H9 (cell line): Measurements from ENCODE around the gene ZMYND8. TPM values are rescaled to one million over a fixed set of nuclear protein-coding genes. Genes with fewer than 3 reads are reported as not detected.

Source experiments
- DNase-seq: peaks from one replicate; pipeline ENCODE4 v3.0.0-alpha.2; 2017
- H2AFZ ChIP-seq: one replicate; pipeline ENCODE4 v1.6.1; 2013; ENCODE audit warnings: mild to moderate bottlenecking, low read length, control low read depth, moderate library complexity
- H2AK5ac ChIP-seq: 2 replicates; pipeline ENCODE4 v1.6.1; 2013; ENCODE audit warnings: low read length, control low read depth, mixed read lengths; ENCODE audit not compliant: insufficient read length
- H2BK120ac ChIP-seq: one replicate; pipeline ENCODE4 v1.6.1; 2013; ENCODE audit warnings: low read depth, mild to moderate bottlenecking, low read length, control low read depth, inconsistent platforms; ENCODE audit not compliant: poor library complexity, severe bottlenecking
- H2BK12ac ChIP-seq: 2 replicates; pipeline ENCODE4 v1.6.1; 2013; ENCODE audit warnings: low read length, control low read depth, mixed read lengths, low read depth; ENCODE audit not compliant: insufficient read length
- H2BK15ac ChIP-seq: 2 replicates; pipeline ENCODE4 v1.6.1; 2013; ENCODE audit warnings: low read depth, low read length, control low read depth
- H2BK20ac ChIP-seq: one replicate; pipeline ENCODE4 v1.6.1; 2013; ENCODE audit warnings: low read depth, mild to moderate bottlenecking, low read length, control low read depth, inconsistent platforms; ENCODE audit not compliant: poor library complexity, severe bottlenecking
- H2BK5ac ChIP-seq: 2 replicates; pipeline ENCODE4 v1.6.1; 2013; ENCODE audit warnings: low read length, control low read depth, mixed read lengths; ENCODE audit not compliant: insufficient read length
- H3K14ac ChIP-seq: 2 replicates; pipeline ENCODE4 v1.6.1; 2013; ENCODE audit warnings: low read length, control low read depth; ENCODE audit not compliant: insufficient read depth
- H3K18ac ChIP-seq: 2 replicates; pipeline ENCODE4 v1.6.1; 2013; ENCODE audit warnings: low read depth, mild to moderate bottlenecking, mixed read lengths, low read length, control low read depth; ENCODE audit not compliant: insufficient read length
- H3K23ac ChIP-seq: 2 replicates; pipeline ENCODE4 v1.6.1; 2013; ENCODE audit warnings: low read length, control low read depth, mixed read lengths, low read depth; ENCODE audit not compliant: insufficient read length
- H3K23me2 ChIP-seq: 2 replicates; pipeline ENCODE4 v1.6.1; 2013; ENCODE audit warnings: low read depth, mild to moderate bottlenecking, mixed read lengths, low read length, control low read depth; ENCODE audit not compliant: insufficient read length, poor library complexity, severe bottlenecking
- H3K27ac ChIP-seq: 2 replicates; pipeline ENCODE4 v1.5.1; 2013; ENCODE audit warnings: low read length, control low read depth, mixed read lengths, low read depth; ENCODE audit not compliant: insufficient read length
- H3K27me3 ChIP-seq: 2 replicates; pipeline ENCODE4 v1.6.1; 2013; ENCODE audit warnings: low read length, control low read depth, inconsistent platforms; ENCODE audit not compliant: insufficient read depth
- H3K4ac ChIP-seq: 2 replicates; pipeline ENCODE4 v1.6.1; 2013; ENCODE audit warnings: low read depth, mild to moderate bottlenecking, control low read depth, inconsistent platforms, low read length, moderate library complexity
- H3K4me1 ChIP-seq: 2 replicates; pipeline ENCODE4 v1.6.1; 2013; ENCODE audit warnings: low read length, control low read depth, inconsistent platforms; ENCODE audit not compliant: insufficient read depth
- H3K4me2 ChIP-seq: 2 replicates; pipeline ENCODE4 v1.6.1; 2013; ENCODE audit warnings: low read length, control low read depth, mixed read lengths; ENCODE audit not compliant: insufficient read length, insufficient read depth
- H3K56ac ChIP-seq: 2 replicates; pipeline ENCODE4 v1.6.1; 2013; ENCODE audit warnings: low read depth, mild to moderate bottlenecking, mixed read lengths, low read length, control low read depth; ENCODE audit not compliant: insufficient read length
- H3K79me1 ChIP-seq: 2 replicates; pipeline ENCODE4 v1.6.1; 2013; ENCODE audit warnings: low read depth, mild to moderate bottlenecking, moderate library complexity, low read length, control low read depth, inconsistent platforms; ENCODE audit not compliant: insufficient read depth, poor library complexity, severe bottlenecking
- H3K79me2 ChIP-seq: 2 replicates; pipeline ENCODE4 v1.6.1; 2013; ENCODE audit warnings: low read length, control low read depth, inconsistent platforms; ENCODE audit not compliant: insufficient read depth
- H3K9ac ChIP-seq: 2 replicates; pipeline ENCODE4 v1.6.1; 2013; ENCODE audit warnings: low read length, control low read depth, mixed read lengths; ENCODE audit not compliant: insufficient read length; ENCODE audit errors: extremely low read depth
- H3K9me3 ChIP-seq: one replicate; pipeline ENCODE4 v1.6.1; 2013; ENCODE audit warnings: low read depth, low read length, inconsistent platforms; ENCODE audit not compliant: control insufficient read depth
- H3T11ph ChIP-seq: one replicate; pipeline ENCODE4 v1.6.1; 2013; ENCODE audit warnings: mild to moderate bottlenecking, low read length, control low read depth, inconsistent platforms
- H4K20me1 ChIP-seq: one replicate; pipeline ENCODE4 v1.6.1; 2013; ENCODE audit not compliant: control insufficient read depth, insufficient read length, insufficient read depth
- H4K5ac ChIP-seq: 2 replicates; pipeline ENCODE4 v1.6.1; 2013; ENCODE audit warnings: low read depth, mild to moderate bottlenecking, mixed read lengths, low read length, control low read depth; ENCODE audit not compliant: insufficient read length
- H4K8ac ChIP-seq: replicated peaks from 2 replicates; pipeline ENCODE4 v1.6.1; 2013; ENCODE audit warnings: low read length, control low read depth, mixed read lengths, low read depth; ENCODE audit not compliant: insufficient read length
- H4K91ac ChIP-seq: 2 replicates; pipeline ENCODE4 v1.6.1; 2013; ENCODE audit warnings: low read depth, mild to moderate bottlenecking, moderate library complexity, mixed read lengths, low read length, control low read depth; ENCODE audit not compliant: insufficient read length
- H3K27ac Mint-ChIP-seq, 3 experiments: 2 replicates in 2 of 3; 3 replicates in 1 of 3; pipeline ENCODE4 v1.8.0; 2020 to 2021; ENCODE audit warnings: mixed read lengths in 3 of 3, mild to moderate bottlenecking in 1 of 3, moderate library complexity in 1 of 3
- H3K27me3 Mint-ChIP-seq: 2 replicates; pipeline ENCODE4 v1.8.0; 2021; ENCODE audit warnings: low read depth, mild to moderate bottlenecking, moderate library complexity, mixed read lengths
- H3K36me3 Mint-ChIP-seq, 3 experiments: 2 replicates in 2 of 3; 3 replicates in 1 of 3; pipeline ENCODE4 v1.8.0; 2020 to 2021; ENCODE audit warnings: low read depth in 3 of 3, mixed read lengths in 3 of 3; ENCODE audit not compliant: insufficient read depth in 1 of 3
- H3K4me1 Mint-ChIP-seq, 2 experiments: 2 replicates each; pipeline ENCODE4 v1.8.0; 2020; ENCODE audit warnings: mixed read lengths in 2 of 2
- H3K4me3 Mint-ChIP-seq, 2 experiments: 2 replicates in 1 of 2; 3 replicates in 1 of 2; pipeline ENCODE4 v1.8.0; 2020 to 2021; ENCODE audit warnings: mild to moderate bottlenecking in 2 of 2, mixed read lengths in 2 of 2, moderate library complexity in 1 of 2
- H3K9me3 Mint-ChIP-seq, 2 experiments: 2 replicates in 1 of 2; 3 replicates in 1 of 2; pipeline ENCODE4 v1.8.0; 2020; ENCODE audit warnings: mild to moderate bottlenecking in 2 of 2, mixed read lengths in 2 of 2, moderate library complexity in 1 of 2
- CTCF ChIP-seq: fragments of 200-600 bp; sonication (generic); conservative IDR thresholded peaks from 3 replicates; pipeline ENCODE4 v1.8.0; 2021; ENCODE audit warnings: antibody characterized with exemption, mild to moderate bottlenecking
- WGBS: extraction: QIAGEN DNeasy Blood & Tissue Kit; methylation state at CpG from one replicate; pipeline ENCODE4 v1.1.7; 2013; ENCODE audit warnings: missing lambda C conversion rate, low lambda C conversion rate, mixed read lengths; ENCODE audit not compliant: insufficient read length; ENCODE audit errors: extremely low coverage; 5-methylcytosine and 5-hydroxymethylcytosine counted together
- total RNA-seq: library from RNA; stranded (reverse); gene quantifications from 2 replicates; pipeline ENCODE4 v1.2.1, GENCODE V29; 2021

ZMYND8 gene
- total RNA-seq, 1 experiment from 2014 or later, result 158 TPM

- H3K79me1 ChIP-seq, result no peaks in the 10 kb centered on the region
- Mint-ChIP-seq H3K36me3 (peaks cover 66 to 94% (median 88%) of the 10 kb centered on the region in 3 experiments), H3K27me3 (no peaks in the 10 kb centered on the region; the same call in 1 of the 2 replicates), H3K9me3 (no peaks in the 10 kb centered on the region), H3K27ac (no peak overlapping the region), H3K4me1 (0 out of 4 replicates have a peak, but pooled peaks cover 0 to 3% of the 10 kb centered on the region in 2 experiments), H3K4me3 (no peak overlapping the region)
- H4K8ac ChIP-seq, result no peak overlapping the region
- no peak overlapping the region for H3K4ac ChIP-seq
- H3K23ac ChIP-seq, result no peak overlapping the region
- H2BK5ac ChIP-seq, result no peak overlapping the region
- no peaks in the 10 kb centered on the region for H3K4me1 ChIP-seq
- H3K14ac ChIP-seq, result no peak overlapping the region
- no peak overlapping the region for H2AFZ ChIP-seq
- H3K79me2 ChIP-seq, result no peaks in the 10 kb centered on the region
- no CpG with 5 or more reads among the region's 4 CpGs for WGBS
- H3K23me2 ChIP-seq, result no peaks in the 10 kb centered on the region
- H3K27me3 ChIP-seq, result no peaks in the 10 kb centered on the region
- no peaks in the 10 kb centered on the region for H4K20me1 ChIP-seq
- no peak overlapping the region for H2BK15ac ChIP-seq
- H3T11ph ChIP-seq, result no peak overlapping the region
- H3K56ac ChIP-seq, result no peak overlapping the region
- TF ChIP-seq CTCF, result no peak
- no peak overlapping the region for H3K18ac ChIP-seq
- no peak overlapping the region for H2AK5ac ChIP-seq
- no peak overlapping the region for H4K5ac ChIP-seq
- DNase-seq, result no peak
- H2BK20ac ChIP-seq, result no peak overlapping the region
- no peak overlapping the region for H4K91ac ChIP-seq
- H2BK12ac ChIP-seq, result no peak overlapping the region
- H3K27ac ChIP-seq, result no peak overlapping the region
- no peaks in the 10 kb centered on the region for H3K9me3 ChIP-seq
- no peak overlapping the region for H3K9ac ChIP-seq
- H3K4me2 ChIP-seq, result no peak overlapping the region
- H2BK120ac ChIP-seq, result no peak overlapping the region
Measured at GRCh38 chr20:47224857-47225256, 131.6 kb downstream of the ZMYND8 start.
